ENCODE measurements around the gene CLK3. TPM values are rescaled to one million over a fixed set of nuclear protein-coding genes. Genes with fewer than 3 reads are reported as not detected.

Gene CLK3
- total RNA-seq, 1 experiment from 2014 or later = 70.7 TPM

DNA sequence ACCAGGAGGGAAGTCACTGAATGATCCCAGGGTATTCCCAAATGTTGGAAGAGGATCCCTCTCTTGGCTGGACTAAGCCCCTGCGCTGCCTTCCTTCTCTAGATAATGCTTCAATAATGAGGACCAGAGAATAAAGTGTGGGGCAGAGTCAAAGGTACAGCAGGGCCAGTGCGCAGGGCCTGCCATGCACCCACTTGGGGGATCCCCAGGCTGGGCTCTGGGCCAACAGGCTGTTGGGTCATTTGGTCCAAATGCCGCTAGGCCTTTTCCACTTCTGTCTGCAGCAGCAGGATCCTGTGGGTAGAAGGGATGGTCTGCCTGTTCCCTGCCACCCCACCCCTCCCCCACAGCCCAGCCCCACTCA is 5.7 kb upstream of the CLK3 start:
- no peaks in the 10 kb centered on the region for H4K20me1 ChIP-seq (ENCODE audit: insufficient read depth)
- no peaks in the 10 kb centered on the region for H3K9me3 ChIP-seq (ENCODE audit: insufficient read depth, low read depth)
- H3K4me1 ChIP-seq (replicated peaks; ENCODE audit: insufficient read depth) = 0 out of 2 replicates have a peak, but pooled peaks cover 6% of the 10 kb centered on the region
- ChIA-PET CTCF (no interaction called here), POLR2A (ENCODE audit: unreplicated experiment) (no interaction called here)
- H3K27ac ChIP-seq = no peak overlapping the region
- H3K4me3 ChIP-seq = no peak overlapping the region
- H2AFZ ChIP-seq = no peak overlapping the region
- no peaks in the 10 kb centered on the region for H3K36me3 ChIP-seq (ENCODE audit: low read depth)
- H3K9me2 ChIP-seq (ENCODE audit: insufficient read depth) = no peaks in the 10 kb centered on the region
- no TSS peak for BruUV-seq (replicated peaks)
- intact Hi-C loops (cut with micrococcal nuclease; ENCODE audit: unreplicated experiment) = no loop called here
- no peak overlapping the region for H3K4me2 ChIP-seq
- H3K27me3 ChIP-seq (ENCODE audit: insufficient read depth, low read depth) = peaks cover 22% of the 10 kb centered on the region
- TF ChIP-seq EZH2 (IDR thresholded peaks at IDR 0.05; ENCODE audit: low read depth) (no peak), CTCF (conservative IDR thresholded peaks at IDR 0.05) (no peak)
- no peak for DNase-seq
- peaks cover 12% of the 10 kb centered on the region for H3F3A ChIP-seq (ENCODE audit: insufficient read depth, low read depth)
- no peaks in the 10 kb centered on the region for H3K79me2 ChIP-seq (ENCODE audit: low read depth)

GRCh38 chr15:74610302-74610951 is 5.2 kb upstream of the CLK3 start:
- Histone ChIP-seq H3K9me2 (ENCODE audit: insufficient read depth) (no peaks in the 10 kb centered on the region), H3F3A (ENCODE audit: insufficient read depth, low read depth) (peaks cover 16% of the 10 kb centered on the region), H3K79me2 (ENCODE audit: low read depth) (no peaks in the 10 kb centered on the region), H3K27ac (no peak overlapping the region), H3K36me3 (ENCODE audit: low read depth) (no peaks in the 10 kb centered on the region), H3K9me3 (ENCODE audit: insufficient read depth, low read depth) (no peaks in the 10 kb centered on the region), H3K27me3 (ENCODE audit: insufficient read depth, low read depth) (peaks cover 22% of the 10 kb centered on the region), H3K4me3 (no peak overlapping the region), H3K4me2 (no peak overlapping the region), H3K4me1 (replicated peaks; ENCODE audit: insufficient read depth) (0 out of 2 replicates have a peak, but pooled peaks cover 6% of the 10 kb centered on the region), H4K20me1 (ENCODE audit: insufficient read depth) (no peaks in the 10 kb centered on the region), H2AFZ (no peak overlapping the region)
- TF ChIP-seq CTCF (conservative IDR thresholded peaks at IDR 0.05) (no peak), EZH2 (IDR thresholded peaks at IDR 0.05; ENCODE audit: low read depth) (no peak)
- no peak for DNase-seq
- ChIA-PET POLR2A (ENCODE audit: unreplicated experiment) (no interaction called here), CTCF (no interaction called here)
- no TSS peak for BruUV-seq (replicated peaks)
- intact Hi-C loops (cut with micrococcal nuclease; ENCODE audit: unreplicated experiment) = no loop called here

DNA sequence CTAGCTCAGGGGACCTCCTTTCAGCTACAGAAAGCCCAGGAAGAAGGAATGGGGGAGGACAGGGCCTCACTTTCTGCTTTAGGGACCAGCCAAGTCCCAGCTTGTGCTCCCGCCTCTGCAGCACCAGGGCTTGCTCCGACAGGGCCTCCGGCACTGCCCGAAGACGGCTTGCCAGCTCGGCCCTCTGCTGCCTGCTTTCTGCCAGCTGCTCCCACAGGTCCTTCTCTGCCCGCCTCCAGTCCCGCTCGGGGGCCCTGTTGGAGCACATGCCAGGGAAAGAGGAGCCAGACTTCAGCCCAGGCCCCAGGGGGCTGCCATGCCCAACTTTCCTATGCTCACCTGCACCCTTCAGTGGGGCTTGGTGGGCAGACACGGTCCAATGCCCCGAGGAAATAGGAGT is 4.3 kb upstream of the CLK3 start:
- CTCF ChIA-PET = no interaction called here
- Histone ChIP-seq H3K9me2 (ENCODE audit: insufficient read depth) (no peaks in the 10 kb centered on the region), H3K4me2 (no peak overlapping the region), H3K4me1 (replicated peaks; ENCODE audit: insufficient read depth) (0 out of 2 replicates have a peak, but pooled peaks cover 6% of the 10 kb centered on the region), H2AFZ (no peak overlapping the region), H3K79me2 (ENCODE audit: low read depth) (peaks cover 7% of the 10 kb centered on the region), H3K4me3 (no peak overlapping the region), H3K27ac (no peak overlapping the region), H3K9me3 (ENCODE audit: insufficient read depth, low read depth) (no peaks in the 10 kb centered on the region), H4K20me1 (ENCODE audit: insufficient read depth) (no peaks in the 10 kb centered on the region), H3F3A (ENCODE audit: insufficient read depth, low read depth) (peaks cover 18% of the 10 kb centered on the region), H3K36me3 (ENCODE audit: low read depth) (no peaks in the 10 kb centered on the region), H3K27me3 (ENCODE audit: insufficient read depth, low read depth) (peaks cover 22% of the 10 kb centered on the region)
- DNase-seq = no peak
- TF ChIP-seq CTCF (conservative IDR thresholded peaks at IDR 0.05) = no peak
- no peak for TF ChIP-seq EZH2 (IDR thresholded peaks at IDR 0.05; ENCODE audit: low read depth)
- POLR2A ChIA-PET (ENCODE audit: unreplicated experiment) = no interaction called here
- no TSS peak for BruUV-seq (replicated peaks)
- intact Hi-C loops (cut with micrococcal nuclease; ENCODE audit: unreplicated experiment) = no loop called here
